ENCODE results near the gene OLFML2A.

Gene OLFML2A

DNA sequence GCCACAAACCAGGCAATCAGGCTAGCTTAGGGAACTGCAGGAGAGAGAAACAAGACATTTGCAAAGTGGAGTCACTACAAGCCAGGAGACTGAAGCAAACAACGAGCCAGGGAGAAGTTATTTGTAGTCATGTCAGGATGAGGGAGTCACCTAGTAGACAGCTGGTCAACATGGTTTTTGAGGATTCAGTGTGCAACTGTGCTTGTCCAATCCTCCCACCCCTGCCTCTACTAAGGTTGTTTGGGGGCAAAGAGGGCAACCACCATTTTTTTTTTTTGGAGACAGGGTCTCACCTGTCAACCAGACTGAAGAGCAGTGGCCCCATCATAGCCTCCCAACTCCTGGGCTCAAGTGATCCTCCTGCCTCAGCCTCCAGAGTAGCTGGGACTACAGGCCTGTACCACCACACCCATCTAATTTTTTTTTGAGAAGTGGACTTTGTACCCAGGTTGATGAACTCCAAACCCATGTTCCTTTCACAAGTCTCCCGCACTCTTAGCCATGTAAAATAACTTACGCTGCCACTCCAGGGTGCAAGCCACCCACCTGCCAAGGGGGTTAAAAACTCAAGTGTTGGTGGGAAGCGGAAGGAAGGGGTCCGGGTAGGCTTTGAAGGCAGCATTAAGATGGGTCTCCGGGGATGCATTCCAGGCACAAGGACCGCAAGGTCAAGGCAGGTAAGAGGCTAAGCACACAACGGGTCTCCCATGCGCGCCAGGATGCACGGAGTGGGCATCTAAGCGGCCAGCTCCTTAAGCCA is 83.8 kb downstream of the OLFML2A start:
- Histone ChIP-seq H3K27me3 (ENCODE audit: insufficient read depth, poor library complexity, severe bottlenecking) (no peaks in the 10 kb centered on the region), H3K9me3 (ENCODE audit: severe bottlenecking) (no peaks in the 10 kb centered on the region), H3K4me3 (ENCODE audit: severe bottlenecking) (peak overlapping the region; percentile 94), H3K27ac (ENCODE audit: poor library complexity, severe bottlenecking) (peak overlapping the region; percentile 78), H3K36me3 (ENCODE audit: low read depth) (peaks cover 47% of the 10 kb centered on the region), H3K4me1 (ENCODE audit: insufficient read depth, poor library complexity, severe bottlenecking) (peaks cover 9% of the 10 kb centered on the region)
- ATAC-seq (ENCODE audit: low read depth) (no peak), DNase-seq (ENCODE audit: low spot score) (no peak)
- TF ChIP-seq, protein P1, sequence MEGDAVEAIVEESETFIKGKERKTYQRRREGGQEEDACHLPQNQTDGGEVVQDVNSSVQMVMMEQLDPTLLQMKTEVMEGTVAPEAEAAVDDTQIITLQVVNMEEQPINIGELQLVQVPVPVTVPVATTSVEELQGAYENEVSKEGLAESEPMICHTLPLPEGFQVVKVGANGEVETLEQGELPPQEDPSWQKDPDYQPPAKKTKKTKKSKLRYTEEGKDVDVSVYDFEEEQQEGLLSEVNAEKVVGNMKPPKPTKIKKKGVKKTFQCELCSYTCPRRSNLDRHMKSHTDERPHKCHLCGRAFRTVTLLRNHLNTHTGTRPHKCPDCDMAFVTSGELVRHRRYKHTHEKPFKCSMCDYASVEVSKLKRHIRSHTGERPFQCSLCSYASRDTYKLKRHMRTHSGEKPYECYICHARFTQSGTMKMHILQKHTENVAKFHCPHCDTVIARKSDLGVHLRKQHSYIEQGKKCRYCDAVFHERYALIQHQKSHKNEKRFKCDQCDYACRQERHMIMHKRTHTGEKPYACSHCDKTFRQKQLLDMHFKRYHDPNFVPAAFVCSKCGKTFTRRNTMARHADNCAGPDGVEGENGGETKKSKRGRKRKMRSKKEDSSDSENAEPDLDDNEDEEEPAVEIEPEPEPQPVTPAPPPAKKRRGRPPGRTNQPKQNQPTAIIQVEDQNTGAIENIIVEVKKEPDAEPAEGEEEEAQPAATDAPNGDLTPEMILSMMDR (IDR thresholded peaks at IDR 0.05; ENCODE audit: poor library complexity, severe bottlenecking): no peak

DNA sequence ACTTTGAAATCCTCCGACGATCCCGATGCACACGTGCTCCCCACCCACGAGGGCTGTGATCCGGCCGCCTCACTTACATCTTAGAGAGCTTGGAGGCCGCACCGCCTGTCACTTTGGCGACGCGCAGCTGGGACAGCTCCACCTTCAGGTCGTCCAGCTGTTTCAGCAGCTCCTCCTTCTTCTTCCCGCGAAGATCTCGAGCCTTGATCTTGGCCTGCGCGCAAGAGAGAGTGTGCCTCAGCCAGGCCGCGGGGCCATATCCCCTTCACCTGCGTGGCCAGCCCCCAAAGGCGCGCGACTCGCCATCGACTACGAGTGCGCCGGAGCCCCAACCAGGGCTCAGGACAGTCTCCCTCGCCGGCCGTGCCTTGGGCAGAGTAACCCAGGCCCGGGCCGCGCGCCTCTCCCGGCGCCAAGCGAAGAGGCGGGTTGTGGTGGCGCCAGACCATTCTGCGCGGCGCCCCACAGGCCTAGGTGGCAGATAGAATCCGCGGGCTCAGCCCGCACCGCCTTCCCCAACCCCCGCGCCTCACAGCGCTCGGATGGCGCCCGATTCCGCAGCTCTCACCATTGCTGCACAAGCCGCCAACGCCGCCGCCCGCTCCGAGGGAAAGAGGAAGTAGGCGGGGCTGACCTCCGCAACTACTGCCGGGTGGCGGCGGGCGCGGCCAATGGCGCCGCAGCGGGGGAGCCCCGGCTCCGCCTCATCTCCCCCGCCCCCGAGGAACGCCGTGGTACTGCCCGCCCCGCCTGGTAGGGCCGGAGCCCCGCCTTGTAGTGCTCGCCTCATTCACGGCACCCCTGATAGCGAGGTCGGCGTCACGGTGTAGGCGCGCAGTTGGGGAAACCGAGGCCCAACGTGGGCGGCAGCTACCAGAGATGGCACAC is 84.7 kb downstream of the OLFML2A start, which contains the start of the genes ARPC5L and RPL35:
Gene ARPC5L (plus strand): TSS at position 789 of the 888 bp plus-strand sequence. CDS start 7,161 bp downstream, outside the sequence.
Gene RPL35 (minus strand): TSS at position 616 of the 888 bp plus-strand sequence. CDS start 45 bp downstream, at position 571.
- peaks cover 47% of the 10 kb centered on the region for H3K36me3 ChIP-seq (ENCODE audit: low read depth)
- H3K4me1 ChIP-seq (ENCODE audit: insufficient read depth, poor library complexity, severe bottlenecking): peaks cover 9% of the 10 kb centered on the region
- peak; percentile 94 for DNase-seq (ENCODE audit: low spot score)
- TF ChIP-seq, protein P1 (IDR thresholded peaks at IDR 0.05; ENCODE audit: poor library complexity, severe bottlenecking): peak; percentile 32
- peak within 1 kb of the TSS; percentile 78 for H3K27ac ChIP-seq (ENCODE audit: poor library complexity, severe bottlenecking)
- H3K27me3 ChIP-seq (ENCODE audit: insufficient read depth, poor library complexity, severe bottlenecking): no peaks in the 10 kb centered on the region
- H3K9me3 ChIP-seq (ENCODE audit: severe bottlenecking): no peaks in the 10 kb centered on the region
- ATAC-seq (ENCODE audit: low read depth): peak; percentile 84
- peak within 1 kb of the TSS; percentile 94 for H3K4me3 ChIP-seq (ENCODE audit: severe bottlenecking)

DNA sequence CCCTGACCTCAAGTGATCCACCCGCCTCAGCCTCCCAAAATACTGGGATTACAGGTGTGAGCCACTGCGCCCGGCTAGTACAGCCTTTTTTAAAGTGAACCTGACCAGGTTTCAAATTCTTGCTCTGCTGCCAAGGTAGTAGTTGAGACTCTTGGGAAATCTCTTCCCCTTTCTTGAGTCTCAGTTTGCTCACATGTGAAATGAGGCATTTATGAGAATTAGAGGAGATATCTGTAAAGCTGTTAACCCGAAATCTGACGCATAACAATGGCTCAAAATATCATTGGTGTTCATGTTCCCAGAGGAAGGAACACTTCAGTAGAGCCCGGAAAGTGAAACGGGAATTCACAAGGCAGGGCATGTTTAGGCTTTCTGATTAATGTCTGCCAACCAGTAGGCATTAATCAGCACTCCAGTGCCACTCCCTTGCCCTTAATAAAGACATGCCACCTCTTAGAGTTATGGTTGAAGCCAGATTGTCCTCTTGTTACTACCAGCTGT is 86.5 kb downstream of the OLFML2A start:
- Histone ChIP-seq H3K4me1 (ENCODE audit: insufficient read depth, poor library complexity, severe bottlenecking) (peaks cover 9% of the 10 kb centered on the region), H3K27ac (ENCODE audit: poor library complexity, severe bottlenecking) (peak overlapping the region; percentile 78)
- DNase-seq (ENCODE audit: low spot score): peak; percentile 49

More for the DNA sequence above, 86.5 kb downstream of the OLFML2A start:
- peak overlapping the region; percentile 94 for H3K4me3 ChIP-seq (ENCODE audit: severe bottlenecking)
- ATAC-seq (ENCODE audit: low read depth): peak; percentile 59
- TF ChIP-seq, protein P1 (IDR thresholded peaks at IDR 0.05; ENCODE audit: poor library complexity, severe bottlenecking): no peak
- H3K9me3 ChIP-seq (ENCODE audit: severe bottlenecking): no peaks in the 10 kb centered on the region
- no peaks in the 10 kb centered on the region for H3K27me3 ChIP-seq (ENCODE audit: insufficient read depth, poor library complexity, severe bottlenecking)
- peaks cover 31% of the 10 kb centered on the region for H3K36me3 ChIP-seq (ENCODE audit: low read depth)
